Hepatocyte (in vitro differentiated cells): ENCODE measurements around the gene FUCA2. TPM values are rescaled to one million over a fixed set of nuclear protein-coding genes. Genes with fewer than 3 reads are reported as not detected.

Experiments
- DNase-seq: peaks from one replicate; pipeline ENCODE4 v3.0.0-alpha.2; 2016; ENCODE audit warnings: low spot score
- H2AFZ ChIP-seq: fragments of 200-600 bp; sonication (generic); 2 replicates; pipeline ENCODE4 v1.6.0; 2016; ENCODE audit warnings: antibody characterized with exemption, mild to moderate bottlenecking
- H3K27ac ChIP-seq: fragments of 200-600 bp; sonication (generic); 2 replicates; pipeline ENCODE4 v1.5.1; 2016; ENCODE audit warnings: mild to moderate bottlenecking
- H3K27me3 ChIP-seq: fragments of 200-600 bp; sonication (generic); 2 replicates; pipeline ENCODE4 v1.6.1; 2016
- H3K36me3 ChIP-seq: fragments of 200-600 bp; sonication (generic); replicated peaks from 2 replicates; pipeline ENCODE4 v1.5.1; 2016; ENCODE audit warnings: low read depth; ENCODE audit not compliant: insufficient read depth
- H3K4me1 ChIP-seq: fragments of 200-600 bp; sonication (generic); 2 replicates; pipeline ENCODE4 v1.5.1; 2016; ENCODE audit warnings: mild to moderate bottlenecking, moderate library complexity; ENCODE audit not compliant: insufficient read depth
- H3K4me2 ChIP-seq: fragments of 200-600 bp; sonication (generic); 2 replicates; pipeline ENCODE4 v1.6.0; 2016
- H3K4me3 ChIP-seq: fragments of 200-600 bp; sonication (generic); 2 replicates; pipeline ENCODE4 v1.5.1; 2016; ENCODE audit warnings: mild to moderate bottlenecking
- H3K79me2 ChIP-seq: fragments of 200-600 bp; sonication (generic); 2 replicates; pipeline ENCODE4 v1.6.0; 2017; ENCODE audit warnings: mild to moderate bottlenecking
- H3K9me2 ChIP-seq: fragments of 200-600 bp; sonication (generic); replicated peaks from 2 replicates; pipeline ENCODE4 v1.6.0; 2017; ENCODE audit warnings: mild to moderate bottlenecking; ENCODE audit not compliant: insufficient read depth
- H3K9me3 ChIP-seq: fragments of 200-600 bp; sonication (generic); 2 replicates; pipeline ENCODE4 v1.5.1; 2016; ENCODE audit warnings: low read depth, mild to moderate bottlenecking
- H4K20me1 ChIP-seq: fragments of 200-600 bp; sonication (generic); 2 replicates; pipeline ENCODE4 v1.6.0; 2016; ENCODE audit warnings: mild to moderate bottlenecking; ENCODE audit not compliant: insufficient read depth, poor library complexity, severe bottlenecking
- EZH2 ChIP-seq: fragments of 200-600 bp; sonication (generic); IDR thresholded peaks from 2 replicates; pipeline ENCODE4 v1.6.1; 2016; ENCODE audit warnings: antibody characterized with exemption, mild to moderate bottlenecking, borderline replicate concordance
- EZH2phosphoT487 ChIP-seq: fragments of 200-600 bp; sonication (generic); IDR thresholded peaks from one replicate; pipeline ENCODE4 v1.6.1; 2018; ENCODE audit warnings: antibody characterized with exemption, mild to moderate bottlenecking, low read depth, moderate library complexity; ENCODE audit not compliant: unreplicated experiment, severe bottlenecking
- WGBS: methylation state at CpG from one replicate; pipeline ENCODE4 v1.1.6; 2016; ENCODE audit warnings: low lambda C conversion rate; ENCODE audit errors: missing lambda C conversion rate; 5-methylcytosine and 5-hydroxymethylcytosine counted together
- polyA plus RNA-seq: library from polyadenylated mRNA; unstranded; fragments of >200 nt; fragmentation: Nextera tagmentation; extraction: Ambion mirVana; gene quantifications from 2 replicates; pipeline ENCODE4 v1.2.1, GENCODE V29; 2016
- total RNA-seq: library from RNA; depleted of rRNA; stranded (reverse); fragments of >200 nt; gene quantifications from 2 replicates; pipeline ENCODE4 v1.2.3, GENCODE V29; 2014
- TF ChIP-seq, protein P1 (sequence below): fragments of 200-600 bp; sonication (generic); IDR thresholded peaks from 2 replicates; pipeline ENCODE4 v1.5.1; 2016; ENCODE audit warnings: antibody characterized with exemption, mild to moderate bottlenecking; ENCODE audit not compliant: poor library complexity

The FUCA2 gene
- total and polyA plus RNA-seq, 2 experiments from 2014 or later, result 117 to 142 TPM

GRCh38 chr6:143498428-143498827 is 13.1 kb downstream of the FUCA2 start:
- Histone ChIP-seq H3K9me2 (no peaks in the 10 kb centered on the region), H3K36me3 (no peaks in the 10 kb centered on the region), H3K9me3 (no peaks in the 10 kb centered on the region), H3K27ac (no peak overlapping the region), H3K79me2 (peaks cover 2% of the 10 kb centered on the region), H2AFZ (no peak overlapping the region), H4K20me1 (no peaks in the 10 kb centered on the region), H3K27me3 (no peaks in the 10 kb centered on the region), H3K4me2 (no peak overlapping the region), H3K4me1 (no peaks in the 10 kb centered on the region), H3K4me3 (no peak overlapping the region)
- DNase-seq, result no peak
- TF ChIP-seq, protein P1, sequence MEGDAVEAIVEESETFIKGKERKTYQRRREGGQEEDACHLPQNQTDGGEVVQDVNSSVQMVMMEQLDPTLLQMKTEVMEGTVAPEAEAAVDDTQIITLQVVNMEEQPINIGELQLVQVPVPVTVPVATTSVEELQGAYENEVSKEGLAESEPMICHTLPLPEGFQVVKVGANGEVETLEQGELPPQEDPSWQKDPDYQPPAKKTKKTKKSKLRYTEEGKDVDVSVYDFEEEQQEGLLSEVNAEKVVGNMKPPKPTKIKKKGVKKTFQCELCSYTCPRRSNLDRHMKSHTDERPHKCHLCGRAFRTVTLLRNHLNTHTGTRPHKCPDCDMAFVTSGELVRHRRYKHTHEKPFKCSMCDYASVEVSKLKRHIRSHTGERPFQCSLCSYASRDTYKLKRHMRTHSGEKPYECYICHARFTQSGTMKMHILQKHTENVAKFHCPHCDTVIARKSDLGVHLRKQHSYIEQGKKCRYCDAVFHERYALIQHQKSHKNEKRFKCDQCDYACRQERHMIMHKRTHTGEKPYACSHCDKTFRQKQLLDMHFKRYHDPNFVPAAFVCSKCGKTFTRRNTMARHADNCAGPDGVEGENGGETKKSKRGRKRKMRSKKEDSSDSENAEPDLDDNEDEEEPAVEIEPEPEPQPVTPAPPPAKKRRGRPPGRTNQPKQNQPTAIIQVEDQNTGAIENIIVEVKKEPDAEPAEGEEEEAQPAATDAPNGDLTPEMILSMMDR, result no peak
- TF ChIP-seq EZH2phosphoT487, result no peak
- no peak for TF ChIP-seq EZH2
- WGBS, result 63% methylated on average over 4 of the region's 4 CpGs

DNA sequence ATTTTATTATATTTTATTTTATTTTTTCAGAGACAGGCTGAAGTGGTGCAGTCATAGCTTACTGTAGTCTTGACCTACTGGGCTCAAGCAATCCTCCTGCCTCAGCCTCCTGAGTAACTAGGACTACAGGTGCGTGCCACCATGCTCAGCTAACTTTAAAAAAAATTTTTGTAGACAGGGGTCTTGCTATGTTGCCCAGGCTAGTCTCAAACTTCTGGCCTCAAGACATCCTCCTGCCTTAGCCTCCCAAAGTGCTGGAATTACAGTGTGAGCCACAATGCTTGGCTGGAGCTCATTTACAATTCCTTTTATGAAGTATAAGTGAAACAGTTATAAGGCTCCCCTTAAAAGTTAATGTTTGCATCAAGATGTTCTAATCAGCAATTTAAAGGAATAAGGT is 14.5 kb downstream of the FUCA2 start:
- Histone ChIP-seq H3K79me2 (no peaks in the 10 kb centered on the region), H3K9me3 (no peaks in the 10 kb centered on the region), H3K27ac (no peak overlapping the region), H2AFZ (no peak overlapping the region), H4K20me1 (no peaks in the 10 kb centered on the region), H3K4me2 (no peak overlapping the region), H3K4me1 (no peaks in the 10 kb centered on the region), H3K27me3 (no peaks in the 10 kb centered on the region), H3K4me3 (no peak overlapping the region), H3K9me2 (no peaks in the 10 kb centered on the region), H3K36me3 (no peaks in the 10 kb centered on the region)
- no peak for DNase-seq
- 100% methylated on average over 1 of the region's 1 CpG for WGBS
- TF ChIP-seq EZH2phosphoT487 (no peak), EZH2 (no peak)
- TF ChIP-seq, protein P1, result no peak

DNA sequence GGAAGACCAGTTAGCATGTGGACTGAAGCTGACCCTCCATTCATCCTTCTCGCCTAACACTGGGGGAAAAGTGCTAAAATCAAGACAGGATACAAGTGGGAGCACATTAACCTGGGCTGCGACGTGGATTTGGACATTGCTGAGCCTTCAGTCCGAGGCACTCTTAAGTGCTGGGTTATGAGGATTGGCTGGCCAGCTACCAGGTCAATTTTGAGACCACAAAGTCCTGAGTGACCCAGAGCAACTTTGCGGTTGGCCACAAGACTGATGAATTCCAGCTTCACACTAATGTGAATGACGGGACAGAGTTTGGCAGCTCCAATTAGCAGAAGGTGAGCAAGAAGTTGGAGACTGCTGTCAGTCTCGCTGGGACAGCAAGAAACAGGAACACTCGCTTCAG is 20.7 kb downstream of the FUCA2 start:
- H4K20me1 ChIP-seq, result no peaks in the 10 kb centered on the region
- TF ChIP-seq, protein P1, result no peak
- TF ChIP-seq EZH2phosphoT487 (no peak), EZH2 (no peak)
- H3K9me3 ChIP-seq, result no peaks in the 10 kb centered on the region
- no peaks in the 10 kb centered on the region for H3K4me1 ChIP-seq
- H3K27ac ChIP-seq, result no peak overlapping the region
- H2AFZ ChIP-seq, result no peak overlapping the region
- 93% methylated on average over 8 of the region's 8 CpGs for WGBS
- H3K4me3 ChIP-seq, result no peak overlapping the region
- no peaks in the 10 kb centered on the region for H3K9me2 ChIP-seq
- H3K4me2 ChIP-seq, result no peak overlapping the region
- H3K36me3 ChIP-seq, result no peaks in the 10 kb centered on the region
- no peaks in the 10 kb centered on the region for H3K79me2 ChIP-seq
- no peaks in the 10 kb centered on the region for H3K27me3 ChIP-seq
- no peak for DNase-seq

DNA sequence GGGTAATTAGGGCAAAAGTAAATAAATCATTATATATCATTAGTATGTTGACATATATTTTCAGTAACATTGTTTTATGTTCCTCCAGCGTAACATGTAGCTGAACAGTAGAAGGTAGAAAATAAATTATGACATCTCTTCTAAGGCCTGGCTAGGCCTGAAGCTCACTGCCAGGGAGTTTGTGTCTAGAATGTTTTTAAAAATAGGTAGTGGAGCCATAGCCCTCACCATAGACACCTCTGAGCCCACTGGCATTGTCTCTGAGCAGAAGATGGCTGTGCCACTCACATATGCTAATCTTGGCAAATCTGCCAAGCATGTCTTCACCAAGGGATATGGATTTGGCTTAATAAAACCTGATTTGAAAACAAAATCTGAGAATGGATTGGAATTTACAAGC is 21.3 kb downstream of the FUCA2 start:
- DNase-seq, result no peak
- no peaks in the 10 kb centered on the region for H3K79me2 ChIP-seq
- no peaks in the 10 kb centered on the region for H4K20me1 ChIP-seq
- H3K4me2 ChIP-seq, result no peak overlapping the region
- no peaks in the 10 kb centered on the region for H3K36me3 ChIP-seq
- H3K27me3 ChIP-seq, result no peaks in the 10 kb centered on the region
- H3K9me3 ChIP-seq, result no peaks in the 10 kb centered on the region
- TF ChIP-seq EZH2phosphoT487, result no peak
- TF ChIP-seq, protein P1, result no peak
- no peaks in the 10 kb centered on the region for H3K4me1 ChIP-seq
- H2AFZ ChIP-seq, result no peak overlapping the region
- H3K27ac ChIP-seq, result no peak overlapping the region
- H3K4me3 ChIP-seq, result no peak overlapping the region
- 100% methylated on average over 1 of the region's 1 CpG for WGBS
- H3K9me2 ChIP-seq, result no peaks in the 10 kb centered on the region
